ENCODE results near the gene KRT84.

Gene KRT84

GRCh38 chr12:52354200-52354599 lies 31.3 kb downstream of the KRT84 start:
- DNase-seq (ENCODE audit: low read depth in 2 of 2), result no peak
- no peak for TF ChIP-seq CTCF (IDR thresholded peaks at IDR 0.05; ENCODE audit: low read depth, low read length)
- H3K4me3 ChIP-seq (replicated peaks in 1 of 2; ENCODE audit: low read depth in 2 of 2, low read length in 2 of 2), result no peak overlapping the region

GRCh38 chr12:52353766-52354165 lies 31.7 kb downstream of the KRT84 start:
- DNase-seq (ENCODE audit: low read depth in 2 of 2), result no peak
- H3K4me3 ChIP-seq (replicated peaks in 1 of 2; ENCODE audit: low read depth in 2 of 2, low read length in 2 of 2), result no peak overlapping the region
- no peak for TF ChIP-seq CTCF (IDR thresholded peaks at IDR 0.05; ENCODE audit: low read depth, low read length)

DNA sequence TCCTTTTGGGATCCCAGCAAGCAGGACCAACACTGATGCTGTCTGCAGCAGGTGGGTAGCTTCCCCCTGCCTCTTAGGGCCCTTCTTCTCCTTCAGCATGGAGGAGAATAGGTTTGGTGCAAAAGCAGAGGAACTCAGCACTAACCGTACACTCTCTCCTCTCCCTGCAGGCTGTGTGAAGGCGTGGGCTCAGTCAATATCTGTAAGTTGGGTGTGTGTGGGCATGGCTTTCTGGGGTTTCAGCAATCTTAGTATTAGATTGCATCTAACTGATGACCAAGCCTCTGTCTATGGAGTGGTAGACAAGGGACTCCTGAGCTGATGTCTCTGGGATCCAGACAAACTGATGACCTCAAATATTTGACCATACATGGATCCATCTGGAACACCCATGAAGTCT lies 32.5 kb downstream of the KRT84 start:
- DNase-seq (ENCODE audit: low read depth in 2 of 2), result no peak
- TF ChIP-seq CTCF (IDR thresholded peaks at IDR 0.05; ENCODE audit: low read depth, low read length), result no peak
- no peak overlapping the region for H3K4me3 ChIP-seq (replicated peaks in 1 of 2; ENCODE audit: low read depth in 2 of 2, low read length in 2 of 2)

DNA sequence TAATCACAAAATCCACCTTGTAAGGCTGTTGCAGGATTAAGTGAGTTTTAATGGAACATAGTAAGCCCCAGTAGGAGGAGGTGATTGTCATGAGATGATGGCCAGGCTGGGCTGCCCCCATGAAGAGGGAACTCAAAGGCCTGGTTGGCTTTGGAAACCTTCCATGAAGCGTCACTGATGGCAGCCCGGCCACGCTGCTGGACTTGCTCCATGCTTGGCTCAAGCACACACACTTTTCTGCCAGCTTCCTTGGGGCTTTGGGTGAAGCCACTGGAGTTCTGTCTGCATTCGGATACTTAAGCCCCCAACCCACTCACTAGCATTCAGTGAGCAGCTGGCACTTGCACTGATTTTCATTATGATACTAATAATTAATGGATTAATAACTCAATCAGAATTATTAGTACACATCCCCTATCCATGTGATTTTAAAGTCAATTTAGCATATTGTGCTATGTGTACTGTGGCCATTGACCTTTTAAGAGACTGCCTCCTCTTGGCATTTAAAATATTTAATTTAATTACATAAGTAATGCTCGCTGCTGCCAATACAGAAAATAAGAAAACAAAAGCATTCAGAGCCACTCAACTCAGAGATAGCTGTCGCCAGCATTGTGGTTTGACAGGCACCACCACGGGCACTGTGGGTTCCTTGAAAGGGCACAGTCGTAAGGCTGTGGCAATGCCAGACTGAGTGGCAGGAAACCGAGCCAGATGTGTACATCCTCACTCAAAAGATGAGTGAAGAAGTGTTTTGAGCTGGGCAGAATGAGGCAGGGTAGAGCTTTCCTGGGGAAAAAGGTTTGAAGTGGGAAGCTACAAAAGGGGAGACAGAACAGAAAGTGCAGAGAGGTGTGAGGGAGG lies 34.0 kb downstream of the KRT84 start:
- no peak for TF ChIP-seq CTCF (IDR thresholded peaks at IDR 0.05; ENCODE audit: low read depth, low read length)
- H3K4me3 ChIP-seq (replicated peaks in 1 of 2; ENCODE audit: low read depth in 2 of 2, low read length in 2 of 2), result no peak overlapping the region
- no peak for DNase-seq (ENCODE audit: low read depth in 2 of 2)

- no peak for DNase-seq (ENCODE audit: low read depth in 2 of 2)
- TF ChIP-seq CTCF (IDR thresholded peaks at IDR 0.05; ENCODE audit: low read depth, low read length), result no peak
- no peak overlapping the region for H3K4me3 ChIP-seq (replicated peaks in 1 of 2; ENCODE audit: low read depth in 2 of 2, low read length in 2 of 2)
These were observed 34.7 kb downstream of the KRT84 start for GRCh38 chr12:52350786-52351185.

- no peak for TF ChIP-seq CTCF (IDR thresholded peaks at IDR 0.05; ENCODE audit: low read depth, low read length)
- no peak overlapping the region for H3K4me3 ChIP-seq (replicated peaks in 1 of 2; ENCODE audit: low read depth in 2 of 2, low read length in 2 of 2)
- no peak for DNase-seq (ENCODE audit: low read depth in 2 of 2)
These were observed 35.3 kb downstream of the KRT84 start for GRCh38 chr12:52350021-52350620.
